HG02852 (cell line): ENCODE data around the gene ITPKB.
A peak's percentile ranks its signal among the peaks of the same experiment; 100 is the strongest.

ENCODE experiments used
- ATAC-seq: cut with Tn5 transposase; IDR thresholded peaks from one replicate; pipeline ENCODE4 v1.9.1; 2021; ENCODE audit warnings: mild to moderate bottlenecking, moderate library complexity; ENCODE audit not compliant: unreplicated experiment

Gene ITPKB

DNA sequence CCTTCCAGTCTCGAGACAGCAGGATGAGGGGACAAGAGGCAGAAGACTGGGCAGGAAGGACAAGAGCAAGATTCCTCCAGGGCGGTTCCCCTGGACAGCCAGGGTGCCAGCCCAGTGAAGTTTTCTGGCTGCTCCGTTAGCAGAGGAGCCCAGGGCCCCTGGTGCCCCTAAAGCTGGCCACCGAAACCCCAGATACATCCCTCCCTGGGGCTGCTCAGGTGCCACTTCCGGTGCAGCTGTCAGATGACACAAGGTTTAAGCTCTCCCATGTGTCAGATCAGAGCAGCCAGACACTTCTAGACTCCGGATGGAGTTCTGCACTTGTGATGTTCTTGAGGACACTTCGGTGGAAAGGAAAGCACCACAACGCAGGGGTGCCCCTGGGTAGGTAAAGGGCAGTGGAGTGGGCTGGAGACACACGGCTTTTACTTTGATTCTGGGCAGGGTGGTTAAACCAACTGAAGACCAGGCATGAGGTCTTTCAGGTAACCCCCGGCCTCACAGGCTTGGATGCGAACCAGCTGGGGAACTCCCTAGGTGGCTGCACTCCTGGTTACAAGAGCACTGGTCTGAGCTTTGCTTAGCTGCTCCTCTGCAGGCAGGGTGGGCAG lies 85.7 kb downstream of the ITPKB start:
- peak; percentile 75 for ATAC-seq

DNA sequence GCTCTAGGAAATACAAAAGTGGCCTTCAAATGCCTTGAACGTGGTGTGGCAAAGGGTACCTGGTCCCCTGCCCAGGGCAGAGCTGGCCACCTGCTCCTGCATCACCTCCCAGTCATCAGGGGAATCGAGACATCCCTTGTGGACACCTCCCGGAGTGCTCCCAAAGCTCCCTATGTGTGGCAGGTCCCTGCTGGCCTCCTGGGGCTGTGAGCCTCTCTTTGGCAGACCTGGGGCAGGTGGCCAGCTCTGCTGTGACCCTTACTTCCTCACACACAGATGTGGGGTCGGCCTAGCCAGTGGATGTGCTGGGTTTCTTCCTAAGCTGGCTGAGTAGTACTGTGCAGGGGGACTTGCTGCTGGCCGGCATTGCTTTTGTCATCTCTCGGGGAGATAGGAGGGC lies 86.5 kb downstream of the ITPKB start:
- no peak for ATAC-seq

DNA sequence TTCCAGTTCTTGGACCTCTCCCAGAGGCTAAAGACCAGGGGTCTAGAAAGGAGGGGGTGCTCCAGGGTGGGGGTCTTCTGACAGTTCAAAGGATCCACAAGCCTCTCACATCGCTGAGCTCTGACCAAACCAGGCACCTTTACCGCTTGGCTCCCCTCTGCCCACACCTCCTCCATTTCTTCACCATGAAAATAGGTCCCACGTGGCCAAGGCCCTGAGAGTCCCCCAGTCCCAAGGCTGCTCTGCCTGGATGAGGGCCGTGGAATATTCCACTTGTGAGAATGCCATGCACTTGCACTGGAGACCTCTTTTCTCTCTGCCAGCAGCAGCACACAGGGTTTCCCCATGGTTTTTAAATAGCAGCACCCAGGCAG lies 87.4 kb downstream of the ITPKB start:
- ATAC-seq: no peak

DNA sequence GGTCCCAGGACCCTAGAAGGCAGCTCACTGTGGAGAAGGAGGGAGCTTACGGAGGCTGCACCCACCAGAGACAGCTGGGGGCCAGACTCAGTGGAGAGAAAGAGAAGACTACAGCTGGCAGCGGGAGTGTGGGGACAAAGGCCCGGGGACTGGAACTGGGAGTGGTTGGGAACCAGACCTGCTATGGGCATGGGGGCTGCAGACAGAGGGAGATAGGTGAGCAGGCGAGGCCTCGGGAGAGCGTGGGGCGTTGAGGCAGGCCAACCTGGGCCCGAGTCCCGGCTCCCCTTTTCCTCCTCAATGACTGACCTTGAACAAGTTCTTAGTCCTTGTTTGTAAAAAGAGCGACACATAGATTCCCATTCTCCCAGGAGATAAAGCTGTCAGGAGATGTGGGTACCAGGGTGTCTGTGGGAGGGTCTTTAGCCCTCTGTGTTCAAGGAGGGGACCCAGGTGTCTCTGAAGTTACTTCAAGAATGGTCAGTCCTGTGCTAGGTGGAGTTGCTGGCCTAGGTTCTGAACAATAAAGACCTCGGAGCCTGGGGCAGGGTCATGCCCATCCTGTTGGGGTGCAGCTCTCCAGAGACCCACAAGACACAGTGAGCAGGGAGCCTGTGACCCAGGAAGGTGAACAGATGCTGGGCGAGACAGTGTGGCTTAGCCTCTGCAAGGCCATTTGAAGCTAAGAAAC lies 87.9 kb downstream of the ITPKB start:
- ATAC-seq: no peak

DNA sequence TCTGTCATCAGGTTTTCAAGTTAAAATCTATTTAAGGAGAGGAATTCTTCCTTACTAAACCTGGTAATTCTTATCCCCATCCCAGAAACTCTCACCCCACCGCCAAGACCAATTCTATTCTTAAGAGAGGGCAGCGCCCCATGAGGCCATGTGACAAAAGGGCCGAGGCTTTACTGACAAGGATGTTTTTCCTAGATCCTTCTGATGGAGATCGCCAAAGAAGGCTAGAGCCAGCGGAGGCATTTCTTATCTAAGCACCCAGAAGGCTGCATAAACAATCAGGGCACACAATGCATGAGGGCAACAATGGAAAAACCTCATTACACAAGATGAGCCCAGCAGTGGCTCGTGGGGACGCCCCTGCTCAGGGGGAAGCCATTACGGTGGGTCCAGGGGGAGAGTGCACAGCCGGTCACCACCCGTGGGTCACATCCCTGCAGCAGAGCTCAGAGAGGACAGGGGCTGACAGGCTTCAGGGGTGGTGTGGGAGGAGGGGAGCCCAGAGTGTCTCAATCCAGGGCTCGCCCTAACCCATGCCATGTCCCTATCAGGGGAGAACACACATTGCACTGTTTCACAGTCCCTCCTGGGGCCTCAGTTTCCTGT lies 88.7 kb downstream of the ITPKB start:
- no peak for ATAC-seq

DNA sequence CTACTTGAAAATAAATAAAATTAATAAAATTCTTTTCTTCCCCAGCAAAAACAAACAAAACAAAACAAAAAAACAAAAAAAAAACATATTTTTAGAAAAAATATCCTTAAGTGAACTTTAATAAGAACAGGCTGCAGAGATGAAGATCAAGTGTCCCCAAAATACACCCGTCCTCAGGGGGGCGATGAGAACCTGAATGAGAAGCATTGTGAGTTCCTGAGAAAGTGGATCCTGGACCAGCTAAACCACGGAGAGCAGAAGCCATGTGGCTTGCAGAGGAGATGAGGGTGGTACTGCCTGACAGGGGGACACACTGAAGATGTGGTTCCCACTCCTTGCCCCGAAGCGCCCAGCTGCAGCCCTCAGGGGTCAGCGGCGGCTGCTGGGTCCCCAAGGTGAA lies 89.3 kb downstream of the ITPKB start:
- ATAC-seq: no peak

DNA sequence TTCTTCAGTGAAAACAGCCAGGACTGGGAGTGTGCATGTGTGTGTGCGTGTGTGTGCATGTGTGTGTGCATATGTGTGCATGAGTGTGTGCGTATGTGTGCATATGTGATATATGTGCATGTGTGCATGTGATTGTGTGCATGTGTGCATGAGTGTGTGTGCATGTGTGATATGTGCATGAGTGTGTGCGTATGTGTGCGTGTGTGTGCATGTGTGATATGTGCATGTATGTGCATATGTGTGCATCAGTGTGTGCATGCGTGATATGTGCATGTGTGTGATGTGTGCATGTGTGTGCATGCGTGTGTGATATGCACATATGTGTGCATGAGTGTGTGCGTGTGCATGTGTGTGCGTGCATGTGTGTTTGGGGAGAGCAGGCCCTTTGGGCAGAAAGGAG lies 89.8 kb downstream of the ITPKB start:
- ATAC-seq: no peak

DNA sequence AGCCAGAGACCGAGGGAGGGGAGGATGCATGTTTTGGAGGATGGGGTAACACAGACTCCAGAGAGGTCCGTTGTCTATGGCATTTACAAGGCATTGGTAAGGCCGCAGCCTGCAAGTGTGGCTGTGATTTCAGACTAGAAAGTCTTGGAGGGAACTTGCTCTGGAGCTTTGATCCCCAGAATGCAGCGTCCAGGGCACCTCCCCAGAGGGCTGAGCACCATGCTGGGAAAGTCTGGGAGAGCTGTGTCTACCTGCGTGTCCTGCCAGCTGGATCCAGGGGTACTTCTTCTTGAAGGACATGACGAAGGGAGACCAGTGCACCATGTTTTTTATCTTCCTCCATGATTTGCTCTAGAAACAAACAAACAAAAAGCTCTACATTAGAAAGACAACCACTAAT lies 90.7 kb downstream of the ITPKB start:
- no peak for ATAC-seq

DNA sequence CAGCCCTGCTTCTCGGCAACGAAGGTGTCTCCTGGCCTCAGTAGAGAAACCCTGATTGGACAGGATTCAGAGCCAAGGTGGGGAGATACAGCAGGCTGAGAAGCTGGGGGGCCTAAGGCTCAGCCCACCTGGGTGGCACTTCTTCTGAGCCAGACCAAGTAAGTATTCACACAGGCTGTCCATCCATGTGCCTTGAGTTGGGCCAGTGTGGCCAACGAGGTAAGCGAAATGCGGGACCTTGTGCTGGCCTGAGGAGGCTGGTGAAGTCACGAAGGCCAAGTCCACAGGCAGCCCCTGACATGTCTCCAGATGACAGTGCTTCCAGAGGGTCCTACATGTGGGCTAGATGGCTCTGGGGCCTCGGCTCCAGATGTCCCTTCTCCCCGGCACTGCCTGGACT lies 91.4 kb downstream of the ITPKB start:
- no peak for ATAC-seq

DNA sequence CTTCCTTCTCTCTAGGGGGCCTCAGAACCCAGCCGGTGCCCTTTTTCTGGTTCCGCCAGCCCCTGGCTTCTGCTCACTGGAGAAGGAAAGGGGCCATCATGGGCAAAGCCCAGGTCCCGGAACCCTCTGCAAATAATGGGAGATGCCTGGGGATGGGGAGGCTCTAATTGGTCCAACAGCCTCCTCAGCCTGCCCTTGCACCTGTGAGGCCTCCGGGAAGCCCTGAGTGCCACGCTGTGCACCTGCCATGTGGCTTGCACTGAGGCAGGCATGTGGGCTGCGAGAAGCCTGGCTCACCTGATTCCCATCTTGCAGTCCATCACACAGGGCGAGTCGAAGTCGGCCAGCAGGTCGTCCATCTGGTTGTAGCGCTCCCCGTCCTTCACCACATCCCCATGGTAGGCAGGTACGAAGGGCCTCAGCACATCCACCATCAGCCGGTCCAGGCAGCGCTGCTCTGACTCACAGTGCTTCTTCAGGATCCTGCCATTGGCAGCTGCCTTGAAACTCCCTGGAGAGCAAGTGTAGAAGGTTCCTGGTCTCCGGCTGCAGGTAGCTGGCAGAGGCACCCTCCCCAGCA lies 92.1 kb downstream of the ITPKB start:
- ATAC-seq: no peak

DNA sequence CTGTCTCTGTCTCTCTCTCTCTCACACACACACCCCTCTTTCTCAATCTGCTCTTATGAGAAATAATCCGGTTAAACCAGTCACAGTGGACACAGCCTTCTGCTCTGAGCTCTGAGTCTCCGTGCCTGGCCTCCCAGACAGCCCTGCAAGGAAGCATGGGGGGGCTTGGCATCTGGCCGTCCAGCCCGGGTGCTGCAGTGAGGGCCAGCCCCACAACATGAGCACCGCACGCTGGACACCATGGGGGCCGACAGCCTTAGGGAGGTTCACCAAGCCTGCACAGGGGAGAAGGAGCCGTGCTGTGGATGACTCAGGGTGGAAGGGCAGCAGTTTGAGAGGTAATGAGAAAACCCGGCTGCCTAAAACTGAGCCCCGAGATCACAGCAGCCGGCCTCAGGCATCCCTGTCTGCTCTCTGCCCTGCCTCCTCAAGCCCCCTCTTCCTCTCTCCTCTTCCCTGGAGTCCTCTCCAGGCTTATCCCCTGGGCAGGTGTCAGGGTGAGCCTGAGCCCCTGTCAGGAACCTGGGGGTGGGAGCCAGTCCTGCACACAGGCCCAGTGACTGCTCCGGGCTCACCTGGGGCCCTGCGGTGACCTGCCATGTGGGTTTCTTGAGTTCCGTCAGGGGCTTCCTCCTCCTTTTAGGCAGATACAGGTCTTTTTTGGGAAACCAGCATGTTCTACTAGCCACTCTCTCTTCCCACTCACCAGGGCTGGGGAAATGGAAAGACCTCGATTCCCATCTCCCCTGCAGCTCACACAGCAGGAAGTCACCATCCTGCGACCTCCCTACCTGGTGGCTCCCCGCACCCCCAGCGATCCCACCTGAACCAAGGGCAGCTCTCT lies 92.8 kb downstream of the ITPKB start:
- no peak for ATAC-seq

DNA sequence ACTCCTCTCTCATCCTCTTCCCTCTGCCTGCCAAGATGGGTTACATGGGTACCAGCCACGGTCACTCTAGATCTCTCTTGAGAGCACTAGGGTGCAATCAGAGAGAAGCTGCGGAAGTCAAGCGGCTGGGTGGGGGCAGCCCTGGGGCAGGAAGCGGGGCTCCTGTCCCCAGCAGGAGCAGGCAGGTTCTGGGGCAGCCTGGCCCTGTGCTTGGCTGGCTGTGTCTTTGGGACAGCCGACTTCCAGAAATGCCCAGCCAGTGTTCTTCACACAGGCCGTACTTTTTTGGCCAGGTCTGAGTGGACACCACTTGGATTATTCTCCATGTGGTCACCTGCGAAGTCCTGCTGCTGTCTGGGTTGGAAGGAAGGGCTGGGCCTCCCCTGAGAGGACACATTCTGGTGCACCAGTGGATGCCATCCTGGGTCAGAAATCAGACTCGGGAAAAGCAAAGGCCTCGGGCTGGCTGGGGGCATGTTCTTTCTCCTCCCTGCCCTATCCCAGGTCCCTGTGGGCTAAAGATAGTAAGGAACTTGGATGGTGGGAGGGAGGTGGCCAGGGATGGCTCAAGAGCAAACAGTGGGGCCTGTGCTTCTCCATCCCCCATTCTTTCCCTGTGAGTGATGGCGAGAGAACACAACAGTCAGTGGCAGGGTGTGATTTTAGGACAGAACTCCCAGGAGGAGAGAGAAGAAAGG lies 93.7 kb downstream of the ITPKB start:
- ATAC-seq: no peak

DNA sequence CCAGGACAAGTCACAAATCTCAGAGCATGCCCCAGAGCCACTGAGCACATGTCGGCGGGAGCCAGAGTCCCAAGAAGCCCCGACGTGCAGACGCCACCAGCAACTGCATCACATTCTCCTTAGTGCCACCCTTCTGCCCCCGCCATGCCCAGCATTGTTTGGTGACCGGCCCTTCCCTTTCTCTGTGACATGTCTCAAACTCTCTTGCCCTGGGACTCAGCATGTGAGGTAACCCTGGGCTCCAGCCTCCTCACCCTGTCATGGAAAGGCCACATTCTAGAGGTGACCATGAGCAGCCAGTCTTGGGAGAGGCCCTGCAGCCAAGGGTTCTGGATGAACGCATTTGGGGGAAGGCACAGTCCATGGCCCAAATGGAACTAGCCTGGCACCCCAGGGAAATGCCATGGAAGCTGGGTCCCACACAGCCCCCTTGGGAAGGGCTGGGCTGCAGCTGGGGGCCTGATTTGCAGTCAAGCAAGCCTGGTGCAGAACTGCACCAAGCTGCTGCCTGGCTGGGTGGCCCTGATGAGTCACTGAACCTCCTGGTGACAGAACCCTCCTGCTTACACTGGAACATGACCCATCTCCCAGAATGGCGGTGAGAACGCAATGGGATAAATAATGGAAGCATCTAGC lies 94.4 kb downstream of the ITPKB start:
- no peak for ATAC-seq

DNA sequence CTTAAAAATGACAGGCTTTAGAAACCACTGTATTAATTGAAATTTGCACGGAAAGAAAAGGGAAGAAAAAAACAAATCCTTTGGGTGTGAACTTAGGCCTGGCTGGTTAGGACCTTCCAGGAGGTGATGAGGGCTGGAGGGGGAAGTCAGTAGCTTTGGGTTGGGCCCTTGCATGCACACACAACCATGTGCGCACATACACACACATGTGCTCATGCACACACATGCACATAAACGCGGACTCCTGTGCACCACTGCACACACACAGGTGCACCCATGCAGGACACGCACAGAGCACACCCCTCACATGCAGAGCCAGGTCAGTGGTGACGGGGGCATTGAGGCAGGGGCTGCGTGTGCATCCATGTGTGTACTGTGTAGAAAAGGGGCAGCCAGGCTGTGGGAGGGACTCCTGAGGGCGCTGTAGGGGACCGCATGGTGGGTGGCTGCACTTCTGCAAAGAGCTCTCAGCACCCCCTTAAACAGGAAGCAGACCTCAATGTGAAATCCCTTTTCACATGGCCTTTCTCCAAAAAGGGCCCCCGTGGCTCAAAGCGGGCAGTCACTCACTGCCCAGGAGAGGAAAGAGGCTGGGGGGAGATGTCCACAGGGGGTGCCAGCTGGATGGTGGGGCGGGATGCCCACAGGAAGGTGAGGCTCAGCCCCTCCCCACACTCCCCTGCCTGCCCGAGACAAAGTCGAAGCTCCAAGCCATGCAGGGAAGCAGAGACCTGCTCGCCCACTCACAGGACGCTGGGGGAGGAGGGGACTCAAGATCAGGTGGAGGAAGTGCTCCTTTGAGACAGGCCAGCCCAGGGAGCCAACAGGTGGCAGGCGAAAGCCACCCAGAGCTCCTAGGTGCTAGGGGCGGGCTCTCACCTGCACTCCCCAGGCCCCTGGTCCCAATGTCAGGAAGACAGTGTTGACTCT lies 95.2 kb downstream of the ITPKB start:
- ATAC-seq: peak; percentile 45

DNA sequence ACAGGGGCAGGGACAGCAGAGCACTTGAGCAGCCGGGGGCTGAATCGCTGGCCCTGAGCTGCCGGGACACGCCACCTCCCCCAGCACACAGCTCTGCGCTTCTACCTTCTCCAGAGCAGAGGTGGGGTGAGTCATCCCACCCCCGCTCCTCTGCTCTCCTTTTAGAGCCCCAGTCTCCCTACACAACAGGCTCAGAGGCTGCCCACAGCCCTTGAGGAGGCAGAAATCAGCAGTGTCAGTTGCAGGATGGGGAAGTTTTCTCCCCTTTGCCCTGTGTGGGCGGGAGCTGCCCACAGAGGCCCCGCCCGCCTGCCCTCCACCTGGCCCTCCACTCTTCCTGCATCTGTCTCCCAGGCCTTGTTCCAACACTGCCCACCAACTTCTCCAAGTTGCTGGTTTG lies 95.9 kb downstream of the ITPKB start:
- peak; percentile 67 for ATAC-seq

DNA sequence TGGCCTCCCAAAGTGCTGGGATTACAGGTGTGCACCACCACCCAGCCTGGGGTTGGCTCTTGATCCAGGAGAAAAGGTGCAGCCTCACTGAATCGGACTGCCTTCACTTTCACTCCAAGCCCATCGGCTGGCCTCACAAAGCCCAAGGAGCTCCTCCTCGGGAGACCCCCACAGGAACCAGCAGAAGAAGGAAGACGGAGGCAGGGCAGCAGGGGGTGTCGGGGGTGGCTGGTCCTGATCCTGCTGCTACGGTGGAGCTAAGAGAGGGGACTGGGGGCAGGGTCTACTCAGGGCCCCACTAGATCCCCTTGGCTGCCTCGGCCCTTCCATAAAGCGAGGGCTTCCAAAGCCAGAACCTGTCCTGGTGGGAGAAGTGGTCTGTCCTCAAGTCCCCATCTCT lies 96.7 kb downstream of the ITPKB start:
- ATAC-seq: no peak

DNA sequence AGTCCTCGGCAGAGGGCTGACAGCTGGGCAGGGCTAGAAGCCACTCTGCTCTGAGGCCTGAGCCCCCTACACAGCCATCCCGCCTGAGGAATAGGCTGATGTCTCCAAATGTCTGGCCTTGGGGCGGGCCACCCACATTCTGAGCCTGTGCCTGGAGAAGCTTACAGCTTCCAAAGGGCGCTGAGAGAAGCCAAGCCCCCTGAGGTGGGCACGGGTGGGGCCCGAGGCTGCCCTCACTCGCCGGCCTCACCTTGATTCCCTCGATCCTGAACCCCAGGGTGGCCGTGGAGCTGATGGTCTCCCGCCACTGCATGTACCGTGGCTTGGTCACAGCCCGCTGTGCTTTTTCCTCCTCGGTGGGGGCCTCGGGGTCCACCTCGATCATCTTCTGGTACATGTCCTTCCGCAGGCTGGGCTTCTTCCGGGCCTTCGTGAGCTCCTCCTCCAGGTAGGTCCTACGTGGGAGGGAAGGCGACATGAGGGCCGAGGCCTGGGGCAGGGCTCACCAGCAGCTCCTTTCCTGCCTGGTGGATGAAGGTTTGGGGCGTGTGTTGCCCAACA lies 97.3 kb downstream of the ITPKB start:
- no peak for ATAC-seq

DNA sequence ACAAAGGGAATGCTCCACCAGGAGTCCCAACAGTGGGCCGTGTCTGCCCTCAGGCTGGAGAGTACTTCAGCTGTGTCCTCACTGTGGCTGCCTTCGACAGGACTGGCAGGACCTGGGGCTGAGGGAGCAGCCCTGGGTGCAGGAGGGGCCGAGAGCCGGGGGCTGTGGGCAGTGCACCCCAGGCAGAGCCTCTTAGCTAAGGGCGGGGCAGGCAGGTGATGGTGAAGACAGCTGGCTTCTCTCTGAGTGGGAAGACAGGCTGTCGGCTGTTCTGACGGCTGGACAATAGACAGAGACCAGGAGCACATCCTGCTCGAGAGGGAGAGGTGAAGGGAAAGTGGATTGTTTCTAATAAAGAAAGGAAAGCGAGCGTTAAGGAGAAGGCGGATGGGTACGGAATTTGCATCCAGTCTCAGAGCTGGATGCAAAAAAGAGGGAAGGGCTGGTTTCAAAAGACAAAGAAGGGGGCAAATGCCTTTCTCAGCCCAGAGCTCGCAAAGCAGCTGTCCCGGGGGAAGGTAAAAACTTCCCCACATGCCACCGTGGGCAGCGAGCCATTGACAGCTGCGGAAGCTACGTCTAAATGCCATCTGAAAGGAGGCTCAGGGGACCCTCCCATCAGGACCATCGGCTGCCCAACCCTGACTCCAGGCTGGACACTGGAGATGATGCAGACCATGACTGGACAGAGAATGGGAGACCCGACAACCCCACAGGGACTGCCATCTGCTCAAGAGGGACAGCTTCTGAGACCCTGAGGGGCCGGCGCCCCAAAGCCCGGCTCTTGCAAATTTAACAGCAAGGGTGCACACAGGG lies 98.6 kb downstream of the ITPKB start:
- ATAC-seq: no peak
